Activated T-helper 9 cell treated with anti-CD3 and anti-CD28 coated beads, Interleukin-2, amount 50 U/mL, for 16 hours (primary cell): ENCODE measurements around the gene TFIP11.

Experiments
- DNase-seq: peaks from one replicate; pipeline ENCODE4 v3.0.0-alpha.2; 2020; ENCODE audit warnings: low read depth

Gene TFIP11

GRCh38 chr22:26479043-26479791 lies 33.1 kb downstream of the TFIP11 start:
- DNase-seq, result no peak

GRCh38 chr22:26477341-26477731 lies 34.9 kb downstream of the TFIP11 start:
- no peak for DNase-seq

GRCh38 chr22:26476705-26477340 lies 35.5 kb downstream of the TFIP11 start:
- no peak for DNase-seq

- DNase-seq, result no peak
Measured at GRCh38 chr22:26474682-26475081, 37.6 kb downstream of the TFIP11 start.

- DNase-seq, result no peak
Measured at GRCh38 chr22:26471522-26471921, 40.8 kb downstream of the TFIP11 start.

- DNase-seq, result no peak
Measured at GRCh38 chr22:26470807-26471206, 41.5 kb downstream of the TFIP11 start.

GRCh38 chr22:26466196-26466595 lies 46.1 kb downstream of the TFIP11 start:
- no peak for DNase-seq

- no peak for DNase-seq
Measured at GRCh38 chr22:26464312-26464711, 48.0 kb downstream of the TFIP11 start.

- DNase-seq, result no peak
Measured at GRCh38 chr22:26463688-26464087, 48.6 kb downstream of the TFIP11 start.

GRCh38 chr22:26463101-26463661 lies 49.1 kb downstream of the TFIP11 start:
- DNase-seq, result no peak

GRCh38 chr22:26462641-26463040 lies 49.6 kb downstream of the TFIP11 start:
- no peak for DNase-seq

- DNase-seq, result no peak
Measured at GRCh38 chr22:26462051-26462450, 50.2 kb downstream of the TFIP11 start.

- DNase-seq, result peak; percentile 17
Measured at GRCh38 chr22:26461188-26461810, 51.0 kb downstream of the TFIP11 start.

GRCh38 chr22:26460202-26460601 lies 52.1 kb downstream of the TFIP11 start:
- DNase-seq, result no peak

- no peak for DNase-seq
Measured at GRCh38 chr22:26457661-26458272, 54.5 kb downstream of the TFIP11 start.

- no peak for DNase-seq
Measured at GRCh38 chr22:26453812-26454500, 58.3 kb downstream of the TFIP11 start.

- no peak for DNase-seq
Measured at GRCh38 chr22:26453216-26453615, 59.1 kb downstream of the TFIP11 start.

- DNase-seq, result no peak
Measured at GRCh38 chr22:26452236-26453016, 59.8 kb downstream of the TFIP11 start.

GRCh38 chr22:26450453-26451185 lies 61.7 kb downstream of the TFIP11 start:
- DNase-seq, result no peak

GRCh38 chr22:26448941-26449340 lies 63.3 kb downstream of the TFIP11 start:
- no peak for DNase-seq
